Tibial nerve (tissue), 4 donors: ENCODE results near the gene SKIC8. TPM values are rescaled to one million over a fixed set of nuclear protein-coding genes. Genes with fewer than 3 reads are reported as not detected.

Experiments used
- DNase-seq, 2 donors: peaks; one replicate each; pipeline ENCODE4 v3.0.0-alpha.2; 2019; ENCODE audit warnings: low spot score in 2 of 2
- H3K27ac ChIP-seq, 4 donors: fragments of 200-600 bp; sonication (generic) in 3 of 4; one replicate each; pipeline ENCODE4 v1.5.1; 2017 to 2019; ENCODE audit warnings: mild to moderate bottlenecking in 1 of 4
- H3K27me3 ChIP-seq, 2 donors: fragments of 200-600 bp; sonication (generic) in 1 of 2; one replicate each; pipeline versions ENCODE4 v1.5.1 to v1.6.0; 2017 to 2019
- H3K36me3 ChIP-seq, 3 donors: fragments of 200-600 bp; sonication (generic); one replicate each; pipeline ENCODE4 v1.5.1; 2018 to 2019
- H3K4me1 ChIP-seq, 4 donors: fragments of 200-600 bp; sonication (generic) in 3 of 4; one replicate each; pipeline ENCODE4 v1.5.1; 2017 to 2019
- H3K4me3 ChIP-seq, 4 donors: fragments of 200-600 bp; sonication (generic) in 3 of 4; one replicate each; pipeline ENCODE4 v1.5.1; 2017 to 2019; ENCODE audit warnings: mild to moderate bottlenecking in 1 of 4, moderate library complexity in 1 of 4
- H3K9me3 ChIP-seq, 4 donors: fragments of 200-600 bp; sonication (generic) in 3 of 4; one replicate each; pipeline ENCODE4 v1.5.1; 2017 to 2019
- EP300 ChIP-seq, 2 donors: sonication (generic); formaldehyde crosslinking; IDR thresholded peaks; one replicate each; pipeline ENCODE4 v1.6.1; 2017; ENCODE audit warnings: antibody characterized with exemption in 2 of 2, mild to moderate bottlenecking in 1 of 2
- POLR2A ChIP-seq, 2 donors: fragments of 450-650 bp; IDR thresholded peaks; one replicate each; pipeline ENCODE4 v1.6.1; 2017; ENCODE audit warnings: antibody characterized with exemption in 2 of 2, mild to moderate bottlenecking in 2 of 2, moderate library complexity in 2 of 2
- WGBS, 2 donors: methylation state at CpG; one replicate each; pipeline ENCODE4 v1.1.5; 2018; 5-methylcytosine and 5-hydroxymethylcytosine counted together
- total RNA-seq, 4 donors: library from RNA; depleted of rRNA; stranded (reverse); fragments of >200 nt; gene quantifications; one replicate each; pipeline ENCODE4 v1.1.0, GENCODE V29; 2016
- TF ChIP-seq, protein P1 (sequence below), 5 experiments: fragments of 200-600 bp in 3 of 5; fragments of 450-650 bp in 2 of 5; sonication (generic) in 3 of 5; IDR thresholded peaks; one replicate each; pipeline ENCODE4 v1.5.1; 2016 to 2019; ENCODE audit warnings: antibody characterized with exemption in 5 of 5, mild to moderate bottlenecking in 3 of 5, moderate library complexity in 2 of 5

SKIC8 gene
- 10 to 100 TPM; 50.3 to 75.1 (median 55.5) TPM for total RNA-seq

DNA sequence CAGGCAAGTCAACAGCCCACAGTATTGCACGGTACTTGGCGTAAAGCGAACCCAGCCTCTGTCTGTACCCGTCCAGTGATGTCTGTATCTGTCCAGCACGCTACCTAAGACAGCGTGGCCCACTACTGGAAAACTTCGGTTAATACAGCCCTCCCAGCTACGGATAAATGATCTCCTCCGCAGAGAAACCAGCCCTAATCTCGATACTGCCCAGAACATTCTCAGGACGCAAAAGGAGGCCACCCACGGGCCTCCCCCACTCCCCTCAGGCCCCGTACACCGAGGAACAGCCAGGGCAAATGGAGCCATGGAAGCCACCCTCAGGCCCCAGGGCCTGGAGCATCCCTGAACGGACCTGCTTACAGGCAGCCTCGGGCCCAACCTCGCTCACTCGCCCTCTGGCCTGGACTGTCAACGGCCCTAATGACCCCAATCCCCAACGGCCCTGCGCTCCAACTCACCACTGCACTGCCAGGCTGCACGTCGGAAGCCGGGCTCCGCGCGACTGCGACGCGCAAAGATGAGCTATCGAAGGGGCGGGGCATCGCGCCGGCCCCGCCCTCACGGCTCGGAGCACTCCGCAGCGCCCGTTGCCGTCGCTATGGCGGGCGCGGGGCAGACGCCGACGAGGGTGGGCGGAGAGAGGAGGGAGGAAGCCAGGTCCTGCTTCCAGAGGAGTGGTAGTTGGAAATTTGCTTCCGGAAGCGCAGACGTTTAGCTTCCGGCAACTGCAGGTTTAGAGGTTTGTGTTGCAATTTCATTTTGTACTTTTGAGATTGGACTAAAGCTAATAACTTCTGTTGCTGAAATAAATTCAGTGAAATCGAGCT, at the start of gene SKIC8:
Gene SKIC8, minus strand, starts transcription at position 509 of the 830 bp plus-strand sequence. CDS start 3,923 bp downstream, outside the sequence.
- 0 to 2% methylated on average over 20 to 43 of the region's 55 CpGs for WGBS, 2 donors
- H3K27ac ChIP-seq = peak within 1 kb of the TSS; percentile 30 to 88 (median 80)

DNA sequence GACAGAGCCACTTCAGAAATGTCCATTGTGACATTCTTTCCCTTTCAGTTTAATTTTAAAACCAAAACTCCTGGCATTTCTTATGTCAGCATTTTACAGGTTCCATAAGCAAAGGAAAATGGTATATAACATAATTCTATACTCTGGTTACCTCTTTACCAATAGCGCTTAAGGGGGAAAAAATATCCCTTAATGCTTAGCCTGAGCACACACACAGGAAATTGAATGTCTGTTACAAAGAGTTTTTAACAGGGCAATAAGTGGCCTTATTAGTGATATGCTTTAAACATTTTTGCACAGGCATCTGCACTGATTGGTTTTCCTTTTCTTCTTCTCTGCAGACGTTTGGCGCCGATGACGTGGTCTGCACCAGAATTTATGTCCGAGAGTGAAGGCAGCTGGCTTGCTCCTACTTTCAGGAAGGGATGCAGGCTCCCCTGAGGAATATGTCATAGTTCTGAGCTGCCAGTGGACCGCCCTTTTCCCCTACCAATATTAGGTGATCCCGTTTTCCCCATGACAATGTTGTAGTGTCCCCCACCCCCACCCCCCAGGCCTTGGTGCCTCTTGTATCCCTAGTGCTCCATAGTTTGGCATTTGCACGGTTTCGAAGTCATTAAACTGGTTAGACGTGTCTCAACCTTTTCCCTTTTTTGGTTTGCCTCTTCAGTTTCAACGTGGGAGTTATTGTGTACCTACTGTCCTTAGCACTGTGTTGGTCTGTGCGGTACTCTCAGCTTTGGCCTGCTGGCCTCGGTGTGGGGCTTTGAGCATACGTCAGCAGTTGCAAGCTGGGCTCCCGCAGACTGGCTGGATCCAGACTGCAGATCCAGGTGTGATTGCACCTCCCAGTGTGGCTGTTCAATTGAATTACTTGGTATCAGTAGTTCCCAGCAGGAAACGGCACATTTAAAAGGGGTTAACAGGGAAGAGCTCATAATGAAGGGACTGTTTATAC, 48.5 kb upstream of the SKIC8 start:
- TF ChIP-seq, protein P1, sequence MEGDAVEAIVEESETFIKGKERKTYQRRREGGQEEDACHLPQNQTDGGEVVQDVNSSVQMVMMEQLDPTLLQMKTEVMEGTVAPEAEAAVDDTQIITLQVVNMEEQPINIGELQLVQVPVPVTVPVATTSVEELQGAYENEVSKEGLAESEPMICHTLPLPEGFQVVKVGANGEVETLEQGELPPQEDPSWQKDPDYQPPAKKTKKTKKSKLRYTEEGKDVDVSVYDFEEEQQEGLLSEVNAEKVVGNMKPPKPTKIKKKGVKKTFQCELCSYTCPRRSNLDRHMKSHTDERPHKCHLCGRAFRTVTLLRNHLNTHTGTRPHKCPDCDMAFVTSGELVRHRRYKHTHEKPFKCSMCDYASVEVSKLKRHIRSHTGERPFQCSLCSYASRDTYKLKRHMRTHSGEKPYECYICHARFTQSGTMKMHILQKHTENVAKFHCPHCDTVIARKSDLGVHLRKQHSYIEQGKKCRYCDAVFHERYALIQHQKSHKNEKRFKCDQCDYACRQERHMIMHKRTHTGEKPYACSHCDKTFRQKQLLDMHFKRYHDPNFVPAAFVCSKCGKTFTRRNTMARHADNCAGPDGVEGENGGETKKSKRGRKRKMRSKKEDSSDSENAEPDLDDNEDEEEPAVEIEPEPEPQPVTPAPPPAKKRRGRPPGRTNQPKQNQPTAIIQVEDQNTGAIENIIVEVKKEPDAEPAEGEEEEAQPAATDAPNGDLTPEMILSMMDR (IDR thresholded peaks at IDR 0.05) = no peak
- TF ChIP-seq EP300 (IDR thresholded peaks at IDR 0.05) (no peak), POLR2A (IDR thresholded peaks at IDR 0.05) (no peak)
- no peaks in the 10 kb centered on the region for H3K36me3 ChIP-seq
- H3K27ac ChIP-seq = no peak overlapping the region
- H3K27me3 ChIP-seq = peaks cover 0 to 13% of the 10 kb centered on the region in 2 donors
- no peaks in the 10 kb centered on the region for H3K9me3 ChIP-seq
- no peak overlapping the region for H3K4me3 ChIP-seq
- no peaks in the 10 kb centered on the region for H3K4me1 ChIP-seq
- no peak for DNase-seq
- 46 to 59% methylated on average over 17 of the region's 17 CpGs for WGBS, 2 donors

More for the DNA sequence above, at the start of gene SKIC8:
- TF ChIP-seq POLR2A (IDR thresholded peaks at IDR 0.05) = peak; percentile 12 to 65
- peak; percentile 63 to 98 for TF ChIP-seq EP300 (IDR thresholded peaks at IDR 0.05)
- TF ChIP-seq, protein P1 (IDR thresholded peaks at IDR 0.05) = no peak
- Histone ChIP-seq H3K4me1 (peaks cover 0 to 29% (median 11%) of the 10 kb centered on the region in 4 donors), H3K27me3 (peaks cover 0 to 2% of the 10 kb centered on the region in 2 donors), H3K36me3 (peaks cover 0 to 6% (median 0%) of the 10 kb centered on the region in 3 donors), H3K9me3 (no peaks in the 10 kb centered on the region), H3K4me3 (peak within 1 kb of the TSS; percentile 52 to 88 (median 78))
- DNase-seq = peak; percentile 76 to 79

DNA sequence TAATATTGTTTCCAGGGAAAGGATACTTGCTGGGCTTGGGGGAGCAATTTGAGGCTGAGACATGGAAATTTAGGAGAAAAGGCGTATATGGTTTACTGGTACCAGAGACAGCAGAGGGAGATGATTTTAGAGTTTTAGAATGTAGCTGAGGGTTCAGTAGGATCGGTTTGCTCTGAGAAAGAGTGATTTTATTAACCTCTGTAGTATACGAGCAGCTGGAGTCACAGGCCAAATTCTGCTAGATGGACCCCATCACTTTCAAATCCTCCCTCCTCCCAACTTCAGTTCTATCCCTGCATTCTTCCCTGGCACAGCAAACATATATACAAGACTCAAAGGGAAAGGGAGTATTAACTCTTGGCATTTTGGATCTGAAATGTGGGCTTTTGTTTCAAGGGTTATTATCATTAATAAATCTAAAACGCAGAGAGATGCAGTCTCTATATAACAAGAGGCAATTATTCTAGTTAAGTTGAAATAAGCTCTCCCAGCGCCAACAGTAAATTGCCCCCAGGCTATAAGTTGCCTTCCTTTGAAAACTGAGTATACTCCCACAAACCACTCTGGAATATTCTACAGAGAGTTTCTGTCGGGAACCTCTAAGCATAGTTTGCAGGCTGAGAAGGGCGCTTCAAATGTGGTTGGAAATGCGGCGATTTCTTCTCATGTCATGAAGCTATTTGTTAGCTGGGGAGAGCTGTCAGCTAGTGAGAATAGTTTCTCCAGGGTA, 46.2 kb upstream of the SKIC8 start:
- DNase-seq = no peak
- H3K36me3 ChIP-seq = no peaks in the 10 kb centered on the region
- H3K27me3 ChIP-seq = peaks cover 0 to 36% of the 10 kb centered on the region in 2 donors
- H3K9me3 ChIP-seq = no peaks in the 10 kb centered on the region
- TF ChIP-seq, protein P1 (IDR thresholded peaks at IDR 0.05) = no peak
- H3K27ac ChIP-seq = no peak overlapping the region
- WGBS, 2 donors = 55 to 68% methylated on average over 9 of the region's 9 CpGs
- peaks cover 0 to 12% (median under 1%) of the 10 kb centered on the region in 4 donors for H3K4me1 ChIP-seq
- H3K4me3 ChIP-seq = no peak overlapping the region

DNA sequence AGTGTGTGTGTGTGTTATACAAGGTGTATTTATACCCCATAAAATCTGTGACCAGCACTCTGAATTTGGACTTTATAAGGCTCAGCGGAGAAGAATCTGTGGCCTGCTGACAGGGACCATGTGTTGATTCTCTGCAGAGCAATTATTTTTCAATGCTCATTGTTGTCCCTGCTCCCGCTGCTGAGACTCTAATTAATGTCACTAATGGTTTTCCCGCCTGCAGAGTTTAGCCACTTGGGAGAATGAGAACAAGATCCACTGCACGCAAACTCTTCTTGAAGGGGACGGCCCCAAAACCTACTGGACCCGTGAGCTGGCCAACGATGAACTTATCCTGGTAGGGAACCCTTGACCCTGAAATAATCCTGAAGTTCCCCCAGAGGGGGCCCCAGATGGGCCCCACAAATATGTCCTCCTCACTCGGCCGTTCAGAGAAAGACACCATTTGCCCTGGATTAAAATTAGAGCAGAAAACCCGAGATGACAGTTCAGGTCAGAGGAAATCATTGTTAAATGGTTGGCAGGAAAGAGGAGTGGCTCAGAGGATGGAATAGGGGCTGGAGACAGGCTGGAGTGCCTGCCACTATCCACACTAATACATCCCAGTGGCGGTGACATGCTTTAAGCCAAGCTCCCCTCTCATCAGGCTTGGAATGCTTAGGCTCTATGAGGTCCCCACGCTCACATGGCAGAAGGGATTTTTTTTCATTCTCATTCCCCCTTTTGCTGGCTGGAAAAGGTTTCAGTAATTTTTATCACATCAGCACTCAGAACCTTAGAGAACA, 44.1 kb upstream of the SKIC8 start:
- TF ChIP-seq, protein P1 (IDR thresholded peaks at IDR 0.05) = no peak
- TF ChIP-seq EP300 (IDR thresholded peaks at IDR 0.05) (no peak), POLR2A (IDR thresholded peaks at IDR 0.05) (no peak)
- 65 to 72% methylated on average over 12 of the region's 12 CpGs for WGBS, 2 donors
- no peak for DNase-seq
- H3K4me3 ChIP-seq = no peak overlapping the region
- H3K4me1 ChIP-seq = peaks cover 0 to 19% (median 7%) of the 10 kb centered on the region in 4 donors
- no peaks in the 10 kb centered on the region for H3K9me3 ChIP-seq
- no peak overlapping the region for H3K27ac ChIP-seq
- H3K27me3 ChIP-seq = peaks cover 0 to 57% of the 10 kb centered on the region in 2 donors
- no peaks in the 10 kb centered on the region for H3K36me3 ChIP-seq
